Liver (tissue), 3 donors: ENCODE data around the gene WDR77.

Experiments used
- FOXA1 ChIP-seq: IDR thresholded peaks from 2 replicates; pipeline ENCODE4 v1.6.1; 2016; ENCODE audit warnings: antibody characterized with exemption
- RAD21 ChIP-seq, 2 donors: IDR thresholded peaks; 2 replicates each; pipeline ENCODE4 v1.6.1; 2016; ENCODE audit warnings: antibody characterized with exemption in 2 of 2, mild to moderate bottlenecking in 2 of 2
- RXRA ChIP-seq, 2 donors: IDR thresholded peaks; 2 replicates each; pipeline ENCODE4 v1.6.1; 2017 to 2018; ENCODE audit warnings: antibody characterized with exemption in 2 of 2, mild to moderate bottlenecking in 1 of 2
- TF ChIP-seq, protein P1 (sequence below): fragments of 150-350 bp; IDR thresholded peaks from 2 replicates; pipeline ENCODE4 v1.5.1; 2017; ENCODE audit warnings: improper control_type of control experiment, low read depth, low read length; ENCODE audit not compliant: missing input control
- TF ChIP-seq, protein P2 (sequence below): IDR thresholded peaks from 2 replicates; pipeline ENCODE4 v1.6.1; 2016; ENCODE audit warnings: antibody characterized with exemption
- donor health status: healthy.
- donor health status: healthy.

DNA sequence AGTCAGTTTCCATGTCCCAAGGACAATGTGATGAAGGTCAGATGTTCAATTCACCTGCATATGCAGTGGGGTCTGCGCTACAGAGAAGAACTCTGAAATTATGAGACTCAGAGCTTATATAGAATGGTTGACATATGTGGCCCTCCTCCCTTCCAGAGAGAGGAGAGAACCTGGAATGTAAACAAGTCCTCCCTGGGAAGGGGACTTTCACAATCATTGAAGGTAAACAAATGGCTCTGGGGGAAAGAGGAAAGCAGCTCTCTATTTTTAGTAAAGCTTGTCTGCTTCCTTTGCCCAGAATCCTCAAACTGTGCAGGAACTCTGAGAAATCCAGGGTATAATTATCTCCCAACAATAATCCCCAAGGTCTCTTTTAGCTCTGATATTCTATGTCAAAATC lies 31.3 kb downstream of the WDR77 start:
- TF ChIP-seq, protein P1, sequence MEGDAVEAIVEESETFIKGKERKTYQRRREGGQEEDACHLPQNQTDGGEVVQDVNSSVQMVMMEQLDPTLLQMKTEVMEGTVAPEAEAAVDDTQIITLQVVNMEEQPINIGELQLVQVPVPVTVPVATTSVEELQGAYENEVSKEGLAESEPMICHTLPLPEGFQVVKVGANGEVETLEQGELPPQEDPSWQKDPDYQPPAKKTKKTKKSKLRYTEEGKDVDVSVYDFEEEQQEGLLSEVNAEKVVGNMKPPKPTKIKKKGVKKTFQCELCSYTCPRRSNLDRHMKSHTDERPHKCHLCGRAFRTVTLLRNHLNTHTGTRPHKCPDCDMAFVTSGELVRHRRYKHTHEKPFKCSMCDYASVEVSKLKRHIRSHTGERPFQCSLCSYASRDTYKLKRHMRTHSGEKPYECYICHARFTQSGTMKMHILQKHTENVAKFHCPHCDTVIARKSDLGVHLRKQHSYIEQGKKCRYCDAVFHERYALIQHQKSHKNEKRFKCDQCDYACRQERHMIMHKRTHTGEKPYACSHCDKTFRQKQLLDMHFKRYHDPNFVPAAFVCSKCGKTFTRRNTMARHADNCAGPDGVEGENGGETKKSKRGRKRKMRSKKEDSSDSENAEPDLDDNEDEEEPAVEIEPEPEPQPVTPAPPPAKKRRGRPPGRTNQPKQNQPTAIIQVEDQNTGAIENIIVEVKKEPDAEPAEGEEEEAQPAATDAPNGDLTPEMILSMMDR, result no peak
- TF ChIP-seq, protein P2, sequence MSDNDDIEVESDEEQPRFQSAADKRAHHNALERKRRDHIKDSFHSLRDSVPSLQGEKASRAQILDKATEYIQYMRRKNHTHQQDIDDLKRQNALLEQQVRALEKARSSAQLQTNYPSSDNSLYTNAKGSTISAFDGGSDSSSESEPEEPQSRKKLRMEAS, result peak; percentile 43
- TF ChIP-seq RAD21 (IDR thresholded peaks at IDR 0.05) (peak; percentile 24 to 26), FOXA1 (peak; percentile 98), RXRA (IDR thresholded peaks at IDR 0.05) (peak; percentile 27 to 71)
